HEK293 (cell line): ENCODE data around the gene PSMB9.

Experiments
- CTCF ChIP-seq: fragments of 450-650 bp; formaldehyde crosslinking; IDR thresholded peaks from 2 replicates; pipeline ENCODE4 v1.5.1; 2016; ENCODE audit warnings: missing biosample characterization, missing genetic modification characterization
- PBX3 ChIP-seq: sonication (generic); formaldehyde crosslinking; IDR thresholded peaks from 2 replicates; pipeline ENCODE4 v1.8.1; 2022; ENCODE audit warnings: mild to moderate bottlenecking, moderate library complexity, missing genetic modification reagents
- SP2 ChIP-seq: fragments of 450-650 bp; formaldehyde crosslinking; IDR thresholded peaks from 2 replicates; pipeline ENCODE4 v1.5.1; 2016; ENCODE audit warnings: missing biosample characterization, missing genetic modification characterization
- ZBTB10 ChIP-seq: fragments of 450-650 bp; formaldehyde crosslinking; IDR thresholded peaks from 2 replicates; pipeline ENCODE4 v1.5.1; 2016; ENCODE audit warnings: missing biosample characterization, missing genetic modification characterization
- ZBTB21 ChIP-seq: fragments of 450-650 bp; formaldehyde crosslinking; IDR thresholded peaks from 2 replicates; pipeline ENCODE4 v1.5.1; 2017; ENCODE audit warnings: missing biosample characterization, missing genetic modification characterization
- ZIC2 ChIP-seq: fragments of 450-650 bp; formaldehyde crosslinking; IDR thresholded peaks from 2 replicates; pipeline ENCODE4 v1.5.1; 2016; ENCODE audit warnings: missing biosample characterization, missing genetic modification characterization
- ZNF146 ChIP-seq: fragments of 450-650 bp; formaldehyde crosslinking; IDR thresholded peaks from 2 replicates; pipeline ENCODE4 v1.5.1; 2016; ENCODE audit warnings: missing biosample characterization, missing genetic modification characterization
- ZNF274 ChIP-seq, 2 experiments: fragments of 200-500 bp in 1 of 2; fragments of 450-650 bp in 1 of 2; sonication (Bioruptor generic) in 1 of 2; formaldehyde crosslinking in 1 of 2; IDR thresholded peaks; 2 replicates each; pipeline versions ENCODE4 v1.5.1 to v1.6.1; 2014 to 2016; ENCODE audit warnings: borderline replicate concordance in 1 of 2, inconsistent platforms in 1 of 2, low read length in 1 of 2, missing biosample characterization in 1 of 2, missing genetic modification characterization in 1 of 2
- ZNF354C ChIP-seq: fragments of 450-650 bp; formaldehyde crosslinking; IDR thresholded peaks from 2 replicates; pipeline ENCODE4 v1.5.1; 2016; ENCODE audit warnings: missing biosample characterization, missing genetic modification characterization, low read depth, borderline replicate concordance
- ZNF747 ChIP-seq: fragments of 450-650 bp; formaldehyde crosslinking; IDR thresholded peaks from 2 replicates; pipeline ENCODE4 v1.5.1; 2016; ENCODE audit warnings: missing biosample characterization, missing genetic modification characterization
- ZNF776 ChIP-seq: fragments of 450-650 bp; formaldehyde crosslinking; IDR thresholded peaks from 2 replicates; pipeline ENCODE4 v1.5.0; 2017; ENCODE audit warnings: missing biosample characterization, missing genetic modification characterization, borderline replicate concordance
- TF ChIP-seq, protein P1 (sequence below): fragments of 450-650 bp; formaldehyde crosslinking; IDR thresholded peaks from 2 replicates; pipeline ENCODE4 v1.5.1; 2017; ENCODE audit warnings: missing biosample characterization, mild to moderate bottlenecking, missing genetic modification characterization, moderate library complexity

GRCh38 chr6:32905078-32905477, 51.1 kb downstream of the PSMB9 start:
- no peak for TF ChIP-seq ZNF776 (tag by site-specific recombination)
- no peak for TF ChIP-seq ZBTB21
- TF ChIP-seq, protein P1, sequence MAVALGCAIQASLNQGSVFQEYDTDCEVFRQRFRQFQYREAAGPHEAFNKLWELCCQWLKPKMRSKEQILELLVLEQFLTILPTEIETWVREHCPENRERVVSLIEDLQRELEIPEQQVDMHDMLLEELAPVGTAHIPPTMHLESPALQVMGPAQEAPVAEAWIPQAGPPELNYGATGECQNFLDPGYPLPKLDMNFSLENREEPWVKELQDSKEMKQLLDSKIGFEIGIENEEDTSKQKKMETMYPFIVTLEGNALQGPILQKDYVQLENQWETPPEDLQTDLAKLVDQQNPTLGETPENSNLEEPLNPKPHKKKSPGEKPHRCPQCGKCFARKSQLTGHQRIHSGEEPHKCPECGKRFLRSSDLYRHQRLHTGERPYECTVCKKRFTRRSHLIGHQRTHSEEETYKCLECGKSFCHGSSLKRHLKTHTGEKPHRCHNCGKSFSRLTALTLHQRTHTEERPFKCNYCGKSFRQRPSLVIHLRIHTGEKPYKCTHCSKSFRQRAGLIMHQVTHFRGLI (tag by site-specific recombination): no peak
- TF ChIP-seq ZNF146 (tag by site-specific recombination): no peak
- no peak for TF ChIP-seq ZIC2 (tag by site-specific recombination)
- TF ChIP-seq ZNF274 (IDR thresholded peaks at IDR 0.05; ENCODE audit: low read length): no peak
- TF ChIP-seq ZNF274 (tag by site-specific recombination; IDR thresholded peaks at IDR 0.05; ENCODE audit: borderline replicate concordance): no peak
- no peak for TF ChIP-seq CTCF
- TF ChIP-seq ZNF747 (tag by site-specific recombination): no peak
- TF ChIP-seq ZBTB10 (tag by site-specific recombination): no peak
- no peak for TF ChIP-seq PBX3
- TF ChIP-seq ZNF354C (tag by site-specific recombination): no peak
- TF ChIP-seq SP2 (tag by site-specific recombination): no peak
